Stimulated activated CD4-positive, alpha-beta T cell treated with anti-CD3 and anti-CD28 coated beads, Interleukin-15, amount 100 ng/mL, for 48 hours (primary cell): ENCODE data around the gene DNMT3A.
A peak's percentile ranks its signal among the peaks of the same experiment; 100 is the strongest.
"Not testable (repeated sequence)": the region's sequence is repeated elsewhere in the genome, so short reads cannot be mapped to it uniquely, and the experiment has no call there.

ENCODE experiments used
- DNase-seq, 2 donors: peaks; one replicate each; pipeline ENCODE4 v3.0.0-alpha.2; 2020; ENCODE audit warnings: low read depth in 2 of 2

Gene DNMT3A

DNA sequence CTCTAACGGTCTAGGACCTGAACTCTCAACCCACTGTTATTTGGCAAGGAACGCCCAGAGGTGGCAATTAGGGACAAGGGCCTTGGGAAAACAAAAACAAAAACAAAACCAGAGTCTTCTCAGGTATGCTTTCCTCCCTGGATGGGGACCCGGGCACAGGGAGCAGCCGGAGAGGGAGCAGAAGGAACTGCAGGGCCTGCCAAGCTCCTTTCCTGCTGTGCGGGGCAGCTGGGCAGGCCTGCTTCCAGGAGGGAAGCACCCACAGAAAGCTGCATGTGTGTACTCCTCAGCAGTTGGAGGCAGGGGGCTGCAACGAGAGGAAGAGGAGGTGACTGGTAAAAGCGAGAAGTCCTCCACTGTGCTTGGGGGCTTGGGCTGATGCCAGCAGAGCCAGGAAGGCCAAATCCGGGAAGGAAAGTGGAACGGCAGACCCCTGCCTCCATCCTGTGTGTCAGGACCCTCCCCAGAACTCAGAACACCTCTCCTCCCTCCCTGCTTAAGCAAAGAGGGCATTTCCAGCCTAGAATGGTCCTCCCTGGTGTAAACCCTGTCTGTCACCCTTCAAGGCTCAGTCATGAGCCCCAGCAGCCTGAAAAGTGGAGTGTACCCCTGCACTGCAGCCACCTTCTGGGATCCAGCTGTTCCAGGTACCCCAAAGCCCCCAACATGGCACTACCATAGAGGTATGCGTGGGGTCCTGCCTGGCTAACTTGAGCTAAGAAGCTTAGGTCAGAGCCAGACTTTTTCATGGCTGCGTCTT, 56.3 kb downstream of the DNMT3A start:
- no peak for DNase-seq

DNA sequence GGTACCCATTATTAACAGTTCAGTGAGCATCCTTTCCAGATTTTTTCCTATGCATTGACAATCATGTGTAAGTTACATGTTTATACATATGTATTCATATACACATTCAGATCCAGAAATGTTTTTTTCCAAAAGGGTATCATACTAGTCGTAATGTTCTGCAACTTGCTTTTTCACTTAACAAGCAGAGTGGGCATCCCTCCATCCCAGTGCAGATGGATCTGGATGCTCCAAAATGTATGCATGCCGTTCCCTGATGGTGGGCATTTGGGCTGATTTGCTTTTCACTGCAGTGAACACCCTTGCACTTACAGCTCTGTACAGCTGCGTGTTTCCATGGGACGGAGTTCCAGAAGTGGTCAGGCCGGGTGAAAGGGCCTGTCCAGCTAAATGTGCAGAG, 57.0 kb downstream of the DNMT3A start:
- no peak for DNase-seq

GRCh38 chr2:25283921-25284320, 57.8 kb downstream of the DNMT3A start:
- DNase-seq, result no peak

DNA sequence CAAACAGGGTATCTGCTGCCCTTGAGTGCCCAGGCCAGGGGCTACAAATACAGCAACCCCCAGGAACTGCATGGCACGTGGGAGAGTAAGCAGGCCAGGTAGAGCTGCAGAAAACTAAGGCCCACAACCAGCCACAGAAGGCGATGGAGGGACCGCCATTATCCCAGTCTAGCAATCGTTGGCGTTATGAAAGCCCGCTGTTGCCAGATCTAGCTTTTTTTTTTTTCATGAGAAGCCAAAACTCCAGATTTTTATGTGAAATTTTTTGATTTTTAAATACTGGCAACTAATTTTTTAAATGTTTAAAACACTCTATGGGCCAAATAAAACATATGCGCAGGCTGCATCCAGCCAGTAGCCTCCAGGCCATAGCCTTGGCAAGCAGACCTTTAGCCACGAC, 59.8 kb downstream of the DNMT3A start:
- no peak for DNase-seq

DNA sequence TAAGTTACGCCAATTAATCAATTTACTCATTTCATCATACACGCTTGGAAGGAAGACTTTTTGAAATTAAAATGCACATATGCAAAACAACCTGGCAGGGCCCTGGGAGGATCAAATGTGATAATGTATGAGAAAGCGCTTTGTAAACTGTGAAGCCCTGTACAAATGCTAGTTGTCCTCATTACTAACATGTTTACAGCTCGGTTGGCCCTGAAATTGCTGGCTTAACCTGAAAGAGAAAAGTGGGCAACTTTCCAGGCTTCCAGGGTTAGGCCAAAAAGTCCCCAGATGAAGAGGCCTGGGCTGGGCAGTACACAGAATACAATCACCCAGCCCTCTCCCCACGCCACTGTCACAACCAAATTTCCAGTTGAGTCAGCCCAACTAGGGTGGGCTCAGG, 60.2 kb downstream of the DNMT3A start:
- DNase-seq, result no peak

GRCh38 chr2:25280051-25280687, 61.6 kb downstream of the DNMT3A start:
- no peak for DNase-seq

- DNase-seq, result no peak
Observed at GRCh38 chr2:25279091-25279651, 62.6 kb downstream of the DNMT3A start.

DNA sequence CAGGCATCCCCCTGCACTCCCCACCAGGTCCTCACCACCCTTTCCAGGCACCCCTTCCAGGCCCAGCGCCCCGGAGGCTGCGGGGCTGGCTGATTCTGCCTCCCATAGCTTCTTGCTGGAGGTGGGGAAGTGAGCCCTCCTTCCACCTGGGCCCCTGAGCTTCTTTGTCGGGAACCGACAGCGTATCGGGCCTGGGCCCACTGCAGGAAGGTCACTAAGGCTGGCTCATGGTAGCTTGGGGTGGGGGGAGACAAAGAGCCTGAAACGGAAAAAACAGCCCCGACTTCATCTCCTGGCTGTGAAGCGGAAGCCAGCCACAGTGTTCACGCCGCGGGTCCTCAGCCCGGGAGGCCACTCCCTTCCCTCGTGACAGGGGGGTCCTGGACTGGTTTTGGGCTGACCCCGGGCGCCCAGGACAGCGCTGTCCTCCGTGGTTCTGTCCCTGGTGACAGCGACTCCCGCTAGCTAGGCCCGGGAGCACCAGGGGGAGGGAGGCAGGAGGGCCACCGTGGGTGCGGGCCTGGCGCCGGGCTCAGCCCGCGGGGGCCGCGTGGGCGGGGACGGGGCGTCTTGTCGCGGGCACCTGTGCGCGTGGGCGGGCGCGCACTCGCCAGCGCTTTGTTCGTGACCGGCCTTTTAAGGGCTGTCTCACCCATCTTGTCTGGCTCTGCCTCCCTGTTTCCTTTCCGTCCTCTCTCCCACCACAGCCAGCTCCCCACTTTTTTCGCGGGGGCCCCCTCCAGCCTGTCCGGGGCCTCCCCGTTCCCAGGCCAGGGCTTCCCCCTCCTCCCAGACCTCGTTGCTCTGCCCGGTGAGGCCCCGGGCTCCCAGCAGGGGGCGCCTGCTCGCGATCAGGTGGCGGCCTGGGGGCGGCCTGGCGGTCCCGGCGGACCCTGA, 64.9 kb downstream of the DNMT3A start:
- peak; percentile 60 to 78 for DNase-seq

DNA sequence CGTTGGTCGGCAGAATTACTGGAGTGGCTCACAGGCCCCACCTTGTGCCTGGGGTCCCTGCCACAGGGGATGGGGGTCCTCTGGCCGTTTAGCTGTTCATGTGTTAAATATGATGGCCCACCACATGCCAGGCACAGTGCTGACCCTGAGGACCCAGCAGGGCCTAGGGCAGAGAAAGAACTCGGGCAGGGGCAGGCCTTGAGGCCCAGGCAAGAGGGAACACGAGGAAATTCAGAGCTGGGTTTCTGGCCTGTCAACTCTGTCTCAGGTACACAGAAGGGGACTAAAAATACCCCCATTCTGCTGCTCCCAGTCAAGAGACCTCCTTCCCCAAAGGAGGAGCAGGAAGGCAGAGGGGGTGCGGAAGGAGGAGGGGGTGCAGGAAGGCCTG, 66.2 kb downstream of the DNMT3A start:
- no peak for DNase-seq

DNA sequence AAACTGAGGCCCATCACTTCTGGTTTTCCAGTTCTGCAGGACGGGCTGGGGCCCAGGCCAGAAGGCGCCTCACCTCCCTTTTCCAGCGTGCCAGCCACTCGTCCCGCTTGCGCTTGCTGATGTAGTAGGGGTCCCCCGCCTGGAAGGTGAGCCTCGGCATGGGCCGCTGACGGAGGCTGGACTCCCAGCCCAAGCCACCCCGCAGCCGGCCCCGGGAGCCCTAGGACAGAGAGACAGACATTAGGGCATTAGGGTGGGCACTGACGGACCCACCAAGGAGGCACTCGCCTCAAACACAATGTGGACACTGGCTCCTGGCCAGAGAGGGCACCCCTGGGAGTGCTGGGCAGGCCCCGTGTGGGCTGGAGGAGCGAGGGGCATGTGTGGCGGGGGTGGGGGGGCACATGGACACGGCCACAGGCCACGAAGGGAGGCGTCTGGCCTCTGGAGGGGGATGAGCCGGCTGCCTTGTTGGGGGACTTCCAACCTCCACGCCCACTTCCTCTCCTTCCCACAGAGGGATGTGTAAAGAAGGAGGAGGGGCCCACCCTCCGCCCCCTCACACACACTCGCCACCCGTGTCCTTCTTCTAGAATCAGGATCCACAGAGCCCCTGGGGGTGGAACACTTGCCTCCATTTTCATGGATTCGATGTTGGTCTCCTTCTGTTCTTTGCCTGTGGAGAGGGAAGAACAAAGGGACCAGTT, 66.7 kb downstream of the DNMT3A start:
- no peak for DNase-seq

- DNase-seq, result no peak
Observed at GRCh38 chr2:25273985-25274535, 67.7 kb downstream of the DNMT3A start.

DNA sequence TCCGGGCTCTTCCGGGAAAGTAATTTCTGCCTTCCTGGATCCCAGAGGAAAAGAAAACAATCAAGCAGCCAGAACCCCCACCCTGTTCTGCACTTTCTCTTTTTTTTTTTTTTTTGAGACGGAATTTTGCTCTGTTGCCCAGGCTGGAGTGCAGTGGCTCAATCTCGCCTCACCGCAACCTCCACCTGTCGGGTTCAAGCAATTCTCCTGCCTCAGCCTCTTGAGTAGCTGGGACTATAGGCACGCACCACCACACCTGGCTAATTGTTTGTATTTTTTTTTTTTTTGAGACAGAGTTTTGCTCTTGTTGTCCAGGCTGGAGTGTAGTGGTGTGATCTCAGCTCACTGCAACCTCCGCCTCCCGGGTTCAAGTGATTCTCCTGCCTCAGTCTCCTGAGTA, 69.0 kb downstream of the DNMT3A start:
- DNase-seq, result not testable (repeated sequence)

- DNase-seq, result no peak
Observed at GRCh38 chr2:25270061-25270460, 71.7 kb downstream of the DNMT3A start.

DNA sequence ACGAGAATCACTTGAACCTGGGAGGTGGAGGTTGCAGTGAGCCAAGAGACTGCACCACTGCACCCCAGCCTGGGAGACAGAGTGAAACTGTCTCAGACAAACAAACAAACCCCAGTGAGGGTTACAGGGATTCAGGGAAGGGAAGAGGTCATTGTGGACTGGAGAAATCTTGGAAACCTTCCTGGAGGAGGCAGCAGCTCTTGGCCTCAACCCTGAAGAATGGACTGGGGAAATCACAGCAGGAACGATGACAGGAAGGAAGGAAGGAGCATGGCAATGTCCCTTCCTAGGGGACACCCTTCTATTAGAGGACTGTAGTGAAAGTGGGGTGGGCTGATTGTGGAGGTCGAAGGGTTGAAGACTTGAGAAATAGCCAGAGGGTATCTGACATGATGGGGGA, 72.5 kb downstream of the DNMT3A start:
- no peak for DNase-seq

GRCh38 chr2:25268139-25268538, 73.6 kb downstream of the DNMT3A start:
- DNase-seq, result no peak

- DNase-seq, result no peak
Observed at GRCh38 chr2:25266399-25266798, 75.3 kb downstream of the DNMT3A start.

DNA sequence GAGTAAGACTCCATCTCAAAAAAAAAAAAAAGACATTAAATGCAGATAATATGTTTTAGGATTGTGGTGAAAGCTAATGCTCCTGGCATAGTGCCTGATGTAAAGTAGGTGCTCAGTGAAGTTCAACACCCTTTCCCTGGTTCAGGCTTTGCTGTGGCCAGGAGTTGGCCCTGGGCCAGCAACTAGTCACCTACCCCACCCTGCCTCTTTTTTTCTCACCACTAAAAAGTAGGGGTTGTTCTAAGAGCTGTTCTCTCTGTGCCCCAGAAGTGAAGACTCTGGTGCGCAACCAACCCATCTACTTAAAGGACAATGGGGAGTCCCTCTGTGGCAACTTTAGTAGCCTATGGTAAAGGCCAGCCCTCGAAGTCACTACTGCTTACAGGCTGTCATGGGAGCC, 75.9 kb downstream of the DNMT3A start:
- no peak for DNase-seq

DNA sequence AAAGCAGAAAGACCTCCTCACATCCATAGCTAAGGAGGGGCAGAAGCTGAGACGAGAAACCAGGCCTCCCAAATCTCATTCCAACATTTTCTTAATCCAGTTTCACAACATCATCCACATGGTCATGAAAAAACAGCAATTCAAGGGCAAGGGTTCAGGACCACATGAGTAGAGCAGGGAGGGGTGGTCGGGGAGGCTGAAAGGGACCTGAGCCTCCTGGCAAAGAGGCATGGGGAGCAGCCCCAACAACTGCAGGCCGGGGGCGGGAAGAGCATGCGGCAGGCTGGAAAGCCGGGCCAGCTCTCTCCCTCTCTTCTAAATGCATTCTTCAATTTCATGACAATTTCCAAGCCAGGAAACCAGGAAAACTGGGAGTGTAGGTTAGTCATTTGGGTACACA, 76.7 kb downstream of the DNMT3A start:
- DNase-seq, result no peak

DNA sequence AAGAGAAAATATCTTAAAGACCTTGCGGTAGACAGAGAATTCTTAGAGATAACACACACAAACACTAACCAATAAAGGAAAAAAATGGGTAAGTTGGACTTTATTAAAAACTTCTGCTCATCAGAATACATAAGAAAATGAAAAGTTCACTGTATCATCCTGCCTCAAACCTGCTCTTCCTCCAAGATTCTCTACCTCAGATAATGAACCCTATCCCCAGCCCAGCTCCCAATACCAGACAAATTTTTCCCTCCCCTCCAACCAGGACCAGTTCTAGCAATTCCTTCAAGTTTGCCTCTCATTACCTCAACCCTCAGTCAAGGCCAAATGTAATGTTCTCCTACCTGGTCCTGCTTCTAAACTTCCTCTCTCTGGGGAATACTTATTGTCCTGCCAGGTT, 79.4 kb downstream of the DNMT3A start:
- DNase-seq, result no peak

DNA sequence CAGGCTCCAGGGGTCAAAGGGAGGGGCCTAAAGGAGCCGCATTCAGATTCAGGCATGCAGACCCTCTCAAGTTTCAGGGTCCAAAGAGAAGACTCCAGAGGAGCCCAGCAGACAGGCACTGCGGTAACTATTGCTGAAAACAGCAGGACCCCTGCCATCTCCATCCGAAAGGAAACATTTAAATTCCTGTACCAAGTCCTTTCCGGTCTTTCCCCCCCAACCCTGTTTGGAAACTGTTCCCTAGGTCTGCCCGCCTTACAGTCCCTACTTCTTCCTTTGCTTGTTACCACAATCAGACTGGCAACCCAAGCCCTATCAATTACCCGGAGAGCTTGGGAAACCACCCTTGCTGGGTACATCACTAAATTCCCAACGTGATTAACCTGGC, 82.0 kb downstream of the DNMT3A start:
- DNase-seq, result no peak
